ENCODE results near the gene FGF18.

FGF18 gene

DNA sequence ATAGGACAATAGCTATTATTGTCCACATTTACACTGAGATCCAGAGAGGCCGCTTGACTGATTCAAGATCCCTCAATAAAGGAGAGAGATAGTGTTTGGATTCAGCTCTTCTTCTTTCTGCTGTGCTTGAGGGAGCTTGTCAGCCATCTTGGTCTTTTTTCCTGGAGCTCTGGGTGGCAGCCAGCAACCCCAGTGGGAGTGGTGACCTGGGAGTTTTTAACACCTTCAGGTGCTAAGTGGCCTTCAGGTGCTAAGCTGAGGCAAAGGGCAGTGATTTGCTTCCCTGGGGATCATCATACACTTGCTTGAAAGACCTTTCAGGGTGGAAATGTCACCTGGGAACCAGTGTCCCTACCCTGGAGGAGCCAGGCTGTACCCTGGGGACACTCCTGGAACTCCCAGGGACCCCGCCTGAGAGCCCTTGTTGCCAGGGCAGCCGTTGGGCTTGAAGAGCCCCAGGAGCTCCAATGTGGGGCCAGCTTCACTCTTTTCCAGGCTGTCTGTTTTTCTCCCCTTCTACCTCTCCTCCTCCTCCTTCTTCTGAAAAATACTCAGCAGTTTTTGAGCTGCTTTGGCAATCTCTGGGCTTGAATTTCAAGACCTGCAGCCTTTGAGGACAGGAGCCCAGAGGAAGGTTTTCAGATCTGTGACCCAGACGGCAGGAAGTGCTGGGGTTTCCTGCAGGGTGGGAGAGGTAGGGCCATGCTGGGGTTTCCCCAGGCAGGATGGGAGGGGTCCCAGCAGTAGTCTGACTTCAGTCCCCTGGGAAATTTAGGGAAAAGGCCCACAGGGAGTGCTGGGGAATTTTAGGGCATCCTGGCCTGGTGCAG, 59.7 kb downstream of the FGF18 start:
- ATAC-seq: no peak

DNA sequence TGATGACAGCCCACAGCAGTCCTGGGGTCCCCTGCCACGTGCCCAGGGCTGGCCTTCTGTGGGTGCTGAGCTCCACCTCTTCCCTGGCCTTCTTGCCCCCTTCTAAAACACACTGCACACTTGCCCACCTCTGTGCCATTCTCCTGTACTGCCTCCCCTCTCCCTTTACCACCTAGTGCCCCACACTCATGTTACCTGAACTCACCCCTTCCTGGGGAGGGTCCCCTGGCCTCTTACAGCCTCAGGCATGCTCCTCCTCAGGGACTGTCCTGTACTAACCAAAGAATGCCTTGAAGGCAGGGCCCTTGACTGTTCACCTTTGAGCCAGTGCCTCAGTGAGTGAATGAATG, 60.3 kb downstream of the FGF18 start:
- Mint-ChIP-seq H3K36me3 (no peaks in the 10 kb centered on the region), H3K27ac (peak overlapping the region; percentile 58), H3K9me3 (no peaks in the 10 kb centered on the region), H3K4me3 (no peak overlapping the region), H3K4me1 (peaks cover 8% of the 10 kb centered on the region)
- ATAC-seq (no peak), DNase-seq (ENCODE audit: low spot score in 2 of 2) (no peak)

More for the DNA sequence above, 59.7 kb downstream of the FGF18 start:
- DNase-seq (ENCODE audit: low spot score in 2 of 2): no peak
- Mint-ChIP-seq H3K4me1 (peaks cover 8% of the 10 kb centered on the region), H3K36me3 (no peaks in the 10 kb centered on the region), H3K9me3 (no peaks in the 10 kb centered on the region), H3K4me3 (no peak overlapping the region), H3K27ac (peak overlapping the region; percentile 58)

DNA sequence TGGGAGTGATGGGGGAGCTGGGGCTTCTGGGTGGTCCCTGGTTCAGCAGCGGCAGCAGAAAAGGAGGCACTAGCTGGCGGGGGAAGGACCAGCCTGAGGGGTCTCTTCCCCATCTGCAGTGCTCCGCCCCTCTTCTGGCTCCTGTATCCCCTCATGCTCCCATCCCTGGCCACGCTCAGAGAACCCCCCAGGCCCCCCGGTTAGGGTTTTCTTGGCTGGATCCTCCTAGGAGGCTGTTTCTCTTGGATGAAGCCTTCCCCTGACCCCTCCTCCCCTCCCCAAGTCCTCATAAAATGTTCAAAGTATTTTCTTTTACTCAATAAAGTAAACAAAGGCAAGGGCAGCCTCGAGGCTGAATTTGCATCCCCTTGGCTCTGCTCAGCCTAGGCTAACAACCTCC, 60.8 kb downstream of the FGF18 start:
- ATAC-seq (no peak), DNase-seq (ENCODE audit: low spot score in 2 of 2) (no peak)
- peaks cover 8% of the 10 kb centered on the region for H3K4me1 Mint-ChIP-seq
- no peak overlapping the region for H3K4me3 Mint-ChIP-seq
- H3K36me3 Mint-ChIP-seq: no peaks in the 10 kb centered on the region
- H3K9me3 Mint-ChIP-seq: no peaks in the 10 kb centered on the region
- H3K27ac Mint-ChIP-seq: peak overlapping the region; percentile 58

DNA sequence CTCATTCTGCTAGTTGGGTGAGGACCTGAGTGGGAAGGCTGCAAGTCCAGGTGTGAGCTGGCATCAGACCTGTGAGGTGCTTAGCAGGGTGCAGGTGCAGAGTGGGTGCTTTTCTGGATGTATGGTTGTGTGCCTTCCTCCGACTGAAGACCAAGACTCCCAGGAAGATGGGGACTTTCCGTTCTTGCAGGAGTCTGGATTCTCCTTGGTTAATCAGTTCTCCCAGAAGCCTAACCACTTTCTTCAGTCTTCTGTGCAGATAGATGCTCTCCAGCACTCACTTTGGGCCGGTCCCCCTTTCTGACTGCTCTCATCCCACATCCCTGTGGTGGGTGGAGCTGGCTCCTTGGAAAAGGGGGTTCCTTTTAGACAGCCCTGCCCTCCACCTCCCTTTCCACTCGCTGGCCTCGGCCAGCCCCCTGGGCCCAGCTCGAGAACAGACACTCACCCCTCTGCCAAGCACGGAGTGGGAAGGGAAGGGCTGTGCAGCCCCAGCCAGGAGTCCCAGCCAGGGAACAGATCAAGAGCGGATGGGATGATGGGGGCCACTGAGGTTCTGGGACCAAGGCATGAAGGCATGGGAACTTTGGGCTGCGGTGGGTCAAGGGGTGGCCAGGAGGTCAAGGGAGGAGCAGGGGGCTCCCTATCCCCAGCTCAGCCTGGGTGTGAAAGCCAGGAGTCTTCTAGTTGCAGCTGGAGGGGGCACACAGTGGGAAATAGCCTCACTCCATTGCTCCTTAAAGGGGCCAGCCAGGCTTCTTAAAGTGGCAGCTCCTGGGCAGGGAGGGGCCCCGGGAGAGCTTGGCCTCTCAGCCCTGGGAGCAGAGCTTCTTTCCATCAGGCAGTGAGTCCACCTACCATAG, 62.4 kb downstream of the FGF18 start:
- ATAC-seq (peak; percentile 6), DNase-seq (ENCODE audit: low spot score in 2 of 2) (no peak)
- Mint-ChIP-seq H3K27ac (no peak overlapping the region), H3K9me3 (no peaks in the 10 kb centered on the region), H3K4me1 (peaks cover 8% of the 10 kb centered on the region), H3K4me3 (no peak overlapping the region), H3K36me3 (no peaks in the 10 kb centered on the region)

DNA sequence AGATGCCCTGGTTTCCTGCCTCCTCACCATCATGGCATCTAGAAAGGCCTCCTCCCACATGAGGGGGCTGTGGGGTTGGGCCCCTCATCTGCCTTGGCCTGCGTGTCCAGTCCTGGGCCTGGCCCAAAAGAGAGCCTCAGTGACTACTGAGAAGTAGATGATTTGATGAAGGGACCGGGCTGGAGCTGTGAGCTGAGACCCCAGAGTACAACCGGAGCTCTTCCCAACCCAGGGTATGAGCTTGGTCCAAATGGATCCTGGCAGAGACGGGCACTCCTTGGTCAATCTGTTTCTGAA, 62.9 kb downstream of the FGF18 start:
- Mint-ChIP-seq H3K4me1 (peaks cover 8% of the 10 kb centered on the region), H3K4me3 (no peak overlapping the region), H3K36me3 (no peaks in the 10 kb centered on the region), H3K27ac (no peak overlapping the region), H3K9me3 (no peaks in the 10 kb centered on the region)
- no peak for ATAC-seq
- no peak for DNase-seq (ENCODE audit: low spot score in 2 of 2)

DNA sequence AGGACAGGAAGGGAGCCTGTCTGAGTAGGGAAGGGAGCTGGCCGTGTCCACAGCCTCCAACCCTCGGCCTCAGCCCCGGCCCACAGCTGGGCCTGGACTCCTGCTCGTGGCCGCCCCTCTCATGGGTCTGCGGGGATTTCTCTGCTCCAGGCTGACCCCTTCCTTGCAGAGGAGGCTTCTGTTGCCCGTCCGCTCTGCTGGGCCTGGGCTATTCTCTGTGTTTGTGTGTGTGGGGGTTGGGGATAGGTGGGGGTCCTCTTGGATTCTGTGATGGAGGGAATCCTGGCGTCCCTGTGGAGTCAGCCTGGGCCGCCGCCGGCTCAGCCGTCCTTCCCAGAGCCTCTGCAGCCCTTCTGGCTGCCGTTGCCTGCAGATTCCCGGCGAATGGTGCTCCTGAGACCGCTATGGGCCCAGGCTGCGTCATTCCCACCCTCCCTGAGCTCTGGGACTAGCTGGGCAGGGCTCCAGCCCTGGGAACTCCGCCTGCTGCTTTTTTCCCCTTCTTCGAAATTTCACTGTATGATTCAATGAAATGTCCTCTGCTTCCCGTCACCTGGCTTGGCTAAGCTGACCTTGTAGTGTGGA, 64.2 kb downstream of the FGF18 start:
- Mint-ChIP-seq H3K4me1 (peaks cover 8% of the 10 kb centered on the region), H3K4me3 (no peak overlapping the region), H3K36me3 (no peaks in the 10 kb centered on the region), H3K27ac (no peak overlapping the region), H3K9me3 (no peaks in the 10 kb centered on the region)
- ATAC-seq (no peak), DNase-seq (ENCODE audit: low spot score in 2 of 2) (no peak)

DNA sequence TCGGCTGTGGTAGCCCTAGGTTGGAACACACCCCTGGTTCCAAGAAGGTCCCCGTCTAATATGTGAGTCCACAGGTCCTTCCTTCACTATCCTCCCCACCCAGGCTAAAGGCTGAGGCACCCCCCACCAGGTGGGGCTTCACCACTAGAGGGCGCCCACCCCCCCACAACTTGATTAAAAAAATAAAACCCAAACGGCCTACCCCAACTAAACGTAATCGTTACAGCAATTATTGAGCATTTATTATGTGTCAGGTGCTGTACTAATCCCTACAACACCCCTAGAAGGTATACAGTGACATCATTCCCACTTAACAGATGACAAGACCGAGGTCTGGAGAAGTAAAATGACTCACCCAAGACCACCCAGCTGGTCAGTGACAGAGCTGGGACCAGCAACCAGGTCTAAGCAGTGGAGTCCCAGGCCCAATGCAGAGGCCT, 65.0 kb downstream of the FGF18 start:
- peak; percentile 20 to 70 for DNase-seq (ENCODE audit: low spot score in 2 of 2)
- Mint-ChIP-seq H3K4me3 (no peak overlapping the region), H3K27ac (no peak overlapping the region), H3K4me1 (peaks cover 6% of the 10 kb centered on the region), H3K9me3 (no peaks in the 10 kb centered on the region), H3K36me3 (no peaks in the 10 kb centered on the region)
- peak; percentile 51 for ATAC-seq

DNA sequence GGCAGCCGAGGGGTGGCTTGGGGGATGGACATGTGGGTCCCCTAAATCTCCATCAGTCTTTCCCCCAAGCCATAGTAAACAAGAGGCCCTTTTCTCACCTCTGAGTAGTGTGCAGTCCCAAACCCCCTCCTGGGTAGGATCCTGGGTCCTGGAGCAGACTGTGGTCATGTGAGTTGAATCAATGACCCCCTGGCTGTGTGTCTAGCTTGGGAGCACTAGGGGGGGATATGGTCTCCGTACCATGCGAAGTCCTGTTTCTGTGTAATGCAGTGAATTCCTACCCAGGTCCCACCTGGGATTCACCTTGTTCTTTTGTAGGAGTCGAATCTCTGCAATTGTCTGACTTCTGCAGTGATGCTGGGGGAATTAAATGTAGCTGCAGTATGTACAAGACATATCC, 66.2 kb downstream of the FGF18 start:
- no peaks in the 10 kb centered on the region for H3K9me3 Mint-ChIP-seq
- DNase-seq (ENCODE audit: low spot score in 2 of 2) (no peak), ATAC-seq (no peak)
- no peaks in the 10 kb centered on the region for H3K4me1 Mint-ChIP-seq
- no peak overlapping the region for H3K4me3 Mint-ChIP-seq
- no peaks in the 10 kb centered on the region for H3K36me3 Mint-ChIP-seq
- H3K27ac Mint-ChIP-seq: no peak overlapping the region

DNA sequence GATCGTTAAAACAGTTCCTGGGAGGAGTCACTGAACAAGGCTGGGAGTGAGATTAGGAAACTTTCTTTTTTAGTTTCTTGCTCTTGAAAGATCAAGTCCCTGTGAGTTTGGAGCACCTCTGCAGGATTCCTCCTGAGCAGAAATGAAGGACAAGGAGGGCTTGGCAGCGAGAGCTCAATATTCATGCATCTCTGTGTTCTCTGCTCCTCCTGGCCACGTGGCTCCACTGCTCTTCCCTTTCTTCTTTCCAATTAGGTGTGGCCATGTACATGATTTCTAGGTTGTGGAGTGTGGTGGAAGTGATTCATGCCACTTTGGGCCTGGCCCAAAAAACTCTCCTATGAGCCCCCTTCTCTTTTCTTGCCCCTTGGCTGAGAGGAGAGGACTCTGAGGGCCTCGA, 67.2 kb downstream of the FGF18 start:
- Mint-ChIP-seq H3K4me3 (no peak overlapping the region), H3K27ac (no peak overlapping the region), H3K4me1 (no peaks in the 10 kb centered on the region), H3K36me3 (no peaks in the 10 kb centered on the region), H3K9me3 (no peaks in the 10 kb centered on the region)
- DNase-seq (ENCODE audit: low spot score in 2 of 2) (no peak), ATAC-seq (no peak)

DNA sequence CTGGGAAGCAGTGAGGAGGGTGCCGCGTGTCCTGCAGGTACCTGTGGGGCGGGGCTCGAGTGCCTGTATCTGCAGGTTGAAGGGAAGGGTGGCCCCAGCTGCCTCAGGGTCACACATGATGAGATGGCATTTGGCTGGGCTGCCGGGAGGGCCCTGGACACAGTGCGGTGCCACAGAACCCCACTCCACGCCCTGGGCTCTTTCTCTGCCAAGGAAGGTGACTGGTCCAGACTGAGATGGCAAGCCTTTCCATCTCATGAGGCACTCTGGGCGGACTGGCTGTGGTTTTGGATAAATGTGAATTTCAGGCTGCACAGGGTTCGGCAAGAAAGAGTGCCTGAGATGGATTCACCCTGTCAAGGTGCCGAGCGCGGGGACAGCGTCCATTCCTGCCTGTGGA, 69.4 kb downstream of the FGF18 start:
- Mint-ChIP-seq H3K9me3 (no peaks in the 10 kb centered on the region), H3K36me3 (no peaks in the 10 kb centered on the region), H3K4me3 (no peak overlapping the region), H3K27ac (no peak overlapping the region), H3K4me1 (no peaks in the 10 kb centered on the region)
- peak; percentile 22 for ATAC-seq
- no peak for DNase-seq (ENCODE audit: low spot score in 2 of 2)

DNA sequence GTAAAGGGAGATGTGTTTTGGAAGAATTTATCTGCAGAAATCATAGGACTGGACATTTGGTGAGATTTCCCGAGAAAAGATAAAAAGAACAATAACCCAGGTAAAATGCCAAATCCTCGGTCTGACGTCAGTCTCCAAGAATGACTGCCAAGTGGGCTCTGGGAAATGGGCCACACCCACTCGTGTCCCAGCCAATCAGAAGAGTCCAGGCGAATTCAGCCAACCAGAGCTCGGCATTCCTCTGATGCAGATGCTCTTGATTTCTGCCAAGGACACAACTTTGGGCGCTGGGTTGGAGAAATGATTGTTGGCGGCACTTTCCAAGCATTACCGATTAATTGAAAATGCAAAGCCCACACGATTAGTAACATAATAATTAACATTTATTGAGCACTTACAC, 73.3 kb downstream of the FGF18 start:
- DNase-seq (ENCODE audit: low spot score in 2 of 2) (no peak), ATAC-seq (no peak)
- no peaks in the 10 kb centered on the region for H3K9me3 Mint-ChIP-seq
- no peak overlapping the region for H3K27ac Mint-ChIP-seq
- H3K36me3 Mint-ChIP-seq: no peaks in the 10 kb centered on the region
- no peak overlapping the region for H3K4me3 Mint-ChIP-seq
- H3K4me1 Mint-ChIP-seq: no peaks in the 10 kb centered on the region

DNA sequence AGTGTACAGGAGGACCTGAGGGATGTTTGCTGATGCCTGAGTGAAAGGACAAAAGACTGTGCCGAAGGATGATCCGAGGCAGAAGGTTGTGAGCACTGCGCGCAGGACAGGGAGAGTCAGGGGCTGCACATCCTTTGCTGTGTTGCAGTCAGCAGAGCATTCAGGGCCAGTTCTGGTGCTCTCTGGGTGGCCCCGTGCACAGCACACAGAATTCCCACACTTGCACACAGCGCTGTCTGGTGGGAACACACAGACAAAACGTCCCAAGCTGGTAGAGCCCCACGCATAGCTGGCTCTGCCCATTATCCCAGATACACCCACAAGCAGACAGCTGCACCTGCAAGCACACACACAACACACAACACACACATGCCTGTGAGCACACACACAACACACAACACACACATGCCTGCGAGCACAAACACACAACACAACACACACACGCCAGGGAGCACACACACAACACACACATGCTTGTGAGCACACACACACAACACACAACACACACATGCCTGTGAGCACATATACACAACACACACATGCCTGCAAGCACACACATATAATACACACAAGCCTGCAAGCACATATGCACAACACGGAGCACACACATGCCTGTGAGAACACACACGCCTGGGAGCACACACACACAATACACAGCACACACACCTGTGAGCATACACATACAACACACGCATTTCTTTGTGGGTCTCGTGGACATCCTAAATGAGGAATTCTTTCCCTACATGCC, 74.4 kb downstream of the FGF18 start:
- ATAC-seq (no peak), DNase-seq (ENCODE audit: low spot score in 2 of 2) (no peak)
- Mint-ChIP-seq H3K9me3 (no peaks in the 10 kb centered on the region), H3K27ac (no peak overlapping the region), H3K4me1 (no peaks in the 10 kb centered on the region), H3K36me3 (no peaks in the 10 kb centered on the region), H3K4me3 (no peak overlapping the region)

DNA sequence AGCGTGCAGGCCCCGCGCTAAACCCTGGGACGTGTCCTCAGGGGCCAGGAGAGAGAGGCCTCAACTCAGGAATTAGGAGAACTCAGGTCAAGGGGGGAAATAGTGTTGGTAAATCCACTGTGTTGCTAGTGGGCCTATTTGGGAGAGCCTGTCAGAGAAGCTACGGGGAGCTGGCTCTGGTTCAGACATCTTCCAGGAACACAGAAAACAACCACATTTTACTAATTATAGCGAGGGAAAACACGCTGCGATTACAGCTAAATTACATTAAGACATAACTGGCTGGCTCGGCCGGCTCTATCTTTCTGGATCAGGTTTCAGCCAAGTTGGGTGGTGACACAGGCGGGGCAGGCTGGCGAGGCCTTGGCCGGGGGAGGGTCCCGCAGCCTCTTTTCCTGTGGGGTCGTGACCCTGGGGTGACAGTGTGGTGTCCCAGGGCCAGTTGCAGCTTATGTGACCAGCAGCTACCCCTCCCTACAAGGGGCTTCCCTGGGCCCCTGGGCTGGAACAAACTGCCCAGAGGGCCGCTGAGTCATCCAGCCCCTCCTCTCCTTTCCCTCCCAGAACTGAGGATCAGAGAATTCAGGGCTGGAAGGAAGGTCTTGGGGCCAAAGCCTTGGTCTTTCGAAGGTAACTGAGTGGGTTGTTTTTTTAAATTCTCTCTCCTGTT, 75.1 kb downstream of the FGF18 start:
- Mint-ChIP-seq H3K4me1 (no peaks in the 10 kb centered on the region), H3K36me3 (no peaks in the 10 kb centered on the region), H3K4me3 (no peak overlapping the region), H3K27ac (no peak overlapping the region), H3K9me3 (no peaks in the 10 kb centered on the region)
- ATAC-seq (no peak), DNase-seq (ENCODE audit: low spot score in 2 of 2) (no peak)

DNA sequence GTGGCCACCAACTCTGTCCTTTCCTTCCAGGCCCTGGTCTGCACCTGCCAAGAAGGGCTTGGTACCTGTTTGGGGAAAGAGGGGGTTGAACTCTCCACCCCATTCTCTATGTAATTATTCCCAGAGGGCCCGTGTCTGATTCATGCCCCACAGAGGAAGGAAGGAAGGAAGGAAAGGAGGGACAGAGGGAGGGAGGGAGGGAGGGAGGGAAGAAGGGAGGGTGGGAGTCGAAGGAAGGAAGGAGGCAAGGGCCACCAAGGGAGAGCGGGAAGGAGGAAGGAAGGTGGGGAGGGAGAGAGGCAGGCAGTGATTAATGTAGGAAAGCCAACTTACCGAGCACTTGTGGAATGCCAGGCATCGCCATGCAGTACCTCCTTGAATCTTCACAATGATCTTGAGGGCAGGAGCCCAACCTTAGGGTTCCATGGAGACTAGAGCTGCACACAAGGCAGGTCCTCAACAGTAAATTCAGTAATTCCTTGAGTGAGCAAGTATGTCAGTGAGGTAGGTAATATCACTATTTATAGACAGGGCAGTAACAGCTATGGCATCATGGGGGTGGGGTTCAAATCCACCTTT, 75.8 kb downstream of the FGF18 start:
- no peak for DNase-seq (ENCODE audit: low spot score in 2 of 2)
- no peaks in the 10 kb centered on the region for H3K4me1 Mint-ChIP-seq
- H3K4me3 Mint-ChIP-seq: no peak overlapping the region
- no peaks in the 10 kb centered on the region for H3K36me3 Mint-ChIP-seq
- no peak for ATAC-seq
- no peak overlapping the region for H3K27ac Mint-ChIP-seq
- H3K9me3 Mint-ChIP-seq: no peaks in the 10 kb centered on the region

DNA sequence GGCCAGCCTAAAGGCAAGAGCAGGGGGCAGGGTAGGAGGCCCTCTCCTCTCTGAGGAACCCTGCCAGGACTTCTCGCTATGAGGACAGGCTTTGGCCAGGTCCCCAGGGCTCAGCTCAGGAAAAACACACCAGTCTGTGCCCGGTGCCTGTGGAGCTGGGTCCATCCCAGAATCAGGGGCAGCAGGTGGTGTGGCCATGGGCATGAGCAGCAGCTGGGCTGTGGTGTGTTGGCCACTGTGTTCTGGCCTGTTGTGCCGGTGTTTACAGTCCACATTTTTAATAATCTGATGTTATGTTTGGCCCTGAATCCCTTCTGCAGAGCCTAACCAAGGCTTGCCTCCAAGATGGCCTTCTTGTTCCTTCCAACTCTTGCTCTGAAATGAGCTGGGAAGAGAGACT, 77.0 kb downstream of the FGF18 start:
- no peaks in the 10 kb centered on the region for H3K4me1 Mint-ChIP-seq
- no peak overlapping the region for H3K4me3 Mint-ChIP-seq
- ATAC-seq: peak; percentile 14

More for the DNA sequence above, 77.0 kb downstream of the FGF18 start:
- Mint-ChIP-seq H3K27ac (no peak overlapping the region), H3K9me3 (no peaks in the 10 kb centered on the region), H3K36me3 (no peaks in the 10 kb centered on the region)
- DNase-seq (ENCODE audit: low spot score in 2 of 2): no peak

All from stimulated activated effector memory CD8-positive, alpha-beta T cell treated with anti-CD3 and anti-CD28 coated beads, Interleukin-12 subunit alpha, Interleukin-12 subunit beta, amount 100 ng/mL, for 72 hours (primary cell).